ENCODE results near the gene DROSHA.

DROSHA gene

DNA sequence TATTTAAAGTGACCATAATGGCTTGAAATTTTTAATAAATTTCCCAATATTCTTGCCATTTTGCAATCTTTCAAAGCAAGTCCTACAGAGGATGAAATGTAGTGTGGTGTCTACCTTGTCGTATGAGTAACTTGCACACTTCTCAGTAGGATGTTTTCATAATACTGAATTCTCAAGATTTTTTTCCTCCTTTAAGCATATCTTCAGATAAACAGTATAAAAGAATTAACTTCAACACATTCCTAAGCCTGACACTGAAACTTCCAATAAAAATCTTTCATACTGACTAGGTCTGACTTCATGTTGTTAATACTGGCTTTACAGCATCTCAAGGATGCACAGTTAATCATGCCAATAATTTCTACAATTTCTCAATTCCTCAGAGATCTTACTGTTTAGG is 62.0 kb downstream of the DROSHA start:
- no peak for DNase-seq (ENCODE audit: low read depth in 2 of 2)

DNA sequence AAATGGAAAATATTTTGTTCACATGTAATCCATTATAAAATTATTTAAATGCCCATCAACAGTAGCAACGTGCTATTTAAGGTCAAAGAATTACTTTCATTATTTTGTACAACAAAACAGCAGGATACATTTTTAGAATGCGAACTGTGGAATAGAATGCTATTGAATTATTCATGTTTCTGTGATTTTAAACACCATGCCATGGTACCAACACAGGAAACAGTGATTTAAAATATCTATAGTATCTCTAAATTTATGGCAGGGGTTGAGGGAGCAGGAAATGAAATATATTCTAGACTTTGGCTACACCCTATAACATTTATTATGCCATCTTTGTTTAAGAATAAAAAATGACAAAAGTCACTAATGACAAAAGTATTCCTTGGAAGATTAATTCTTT is 62.4 kb downstream of the DROSHA start:
- DNase-seq (ENCODE audit: low read depth in 2 of 2) = no peak

DNA sequence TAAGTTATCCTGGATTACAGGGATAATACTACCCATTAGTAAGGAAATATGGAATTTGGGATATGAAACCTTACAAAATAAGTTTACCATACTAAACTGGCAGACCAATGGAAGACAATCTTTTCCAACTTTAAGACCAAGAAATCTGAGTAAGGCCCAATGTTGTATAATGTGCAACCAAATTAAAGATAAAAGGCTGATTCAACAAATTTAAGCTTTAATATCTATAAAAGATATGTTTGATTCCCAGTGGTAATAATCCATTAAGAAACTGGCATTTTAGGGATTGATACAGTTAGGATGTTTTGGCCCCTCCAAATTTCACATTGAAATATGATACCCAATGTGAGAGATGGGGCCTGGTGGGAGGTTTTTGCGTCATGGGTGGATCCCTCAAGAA is 66.6 kb downstream of the DROSHA start:
- no peak for DNase-seq (ENCODE audit: low read depth in 2 of 2)

DNA sequence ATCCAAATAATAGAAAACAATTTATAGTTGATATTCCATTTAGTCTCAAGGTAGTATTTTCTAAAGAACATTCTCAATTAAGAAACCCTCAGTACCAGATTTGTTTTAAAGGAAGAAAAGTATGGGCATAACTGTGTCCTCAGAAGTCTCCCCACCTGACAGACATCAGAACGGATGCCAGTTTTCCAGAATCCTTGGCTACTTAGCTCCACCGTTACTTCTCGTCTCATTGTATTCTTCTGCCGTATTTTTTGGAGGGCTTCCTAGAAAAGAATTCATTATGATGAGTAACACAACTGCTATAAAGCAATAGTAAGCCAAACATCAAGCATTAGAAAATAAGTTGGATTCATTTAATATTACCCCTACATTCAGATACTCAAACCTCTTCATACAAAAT is 67.8 kb downstream of the DROSHA start:
- no peak for DNase-seq (ENCODE audit: low read depth in 2 of 2)

DNA sequence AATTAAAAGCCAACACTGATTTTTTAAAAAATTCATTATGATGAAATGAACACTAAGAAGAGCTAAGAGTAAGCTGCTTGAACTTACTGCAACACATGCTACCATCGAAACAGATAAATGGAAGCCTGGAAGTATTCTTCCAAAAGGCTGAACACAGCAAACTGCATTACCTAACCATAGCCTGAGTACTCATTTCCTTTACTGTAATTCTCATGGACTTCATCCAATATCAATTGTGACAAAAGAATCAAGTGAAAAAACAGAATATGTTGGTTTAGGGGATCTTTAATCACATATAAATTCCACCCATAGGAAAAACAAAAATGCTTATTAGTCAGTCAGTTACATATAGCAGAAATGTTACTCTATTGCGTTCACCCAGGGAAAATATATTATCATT is 68.5 kb downstream of the DROSHA start:
- no peak for DNase-seq (ENCODE audit: low read depth in 2 of 2)

DNA sequence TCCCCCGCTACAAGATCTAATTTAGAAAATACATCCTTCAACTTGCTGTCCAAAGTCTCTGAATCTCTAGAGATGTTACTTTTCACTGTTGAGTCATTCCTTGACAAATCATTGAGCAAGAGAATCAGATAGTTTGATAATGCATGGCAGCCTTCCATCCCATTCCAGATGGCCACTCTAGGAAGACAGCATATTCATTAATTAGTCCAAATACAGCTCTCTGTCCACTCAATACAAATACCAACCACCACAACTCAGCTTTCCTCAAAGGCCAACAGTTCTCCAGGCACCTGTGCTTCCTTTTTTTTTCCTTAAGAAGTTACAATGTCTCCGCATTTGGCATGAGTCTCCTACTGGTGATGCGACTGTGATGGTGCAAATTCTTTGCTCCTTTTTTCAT is 72.3 kb downstream of the DROSHA start:
- no peak for DNase-seq (ENCODE audit: low read depth in 2 of 2)

DNA sequence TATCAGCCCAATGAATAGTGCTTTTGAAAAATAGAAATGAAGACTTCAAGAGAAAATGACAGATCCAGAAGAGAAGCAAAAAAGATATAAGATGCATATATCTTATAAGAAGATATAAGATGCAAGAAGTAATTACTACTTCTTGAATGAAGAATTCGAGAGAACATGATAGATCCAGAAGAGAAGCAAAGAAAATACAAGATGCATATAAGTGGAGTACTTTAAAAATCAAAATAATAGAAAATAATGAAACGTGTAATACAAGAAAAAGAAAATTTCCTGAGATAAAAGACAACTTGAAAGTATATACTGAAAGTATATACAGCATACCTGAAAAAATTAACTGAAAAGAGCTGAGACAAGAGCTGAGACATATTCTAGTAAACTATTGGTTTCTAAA is 76.7 kb downstream of the DROSHA start:
- no peak for DNase-seq (ENCODE audit: low read depth in 2 of 2)

DNA sequence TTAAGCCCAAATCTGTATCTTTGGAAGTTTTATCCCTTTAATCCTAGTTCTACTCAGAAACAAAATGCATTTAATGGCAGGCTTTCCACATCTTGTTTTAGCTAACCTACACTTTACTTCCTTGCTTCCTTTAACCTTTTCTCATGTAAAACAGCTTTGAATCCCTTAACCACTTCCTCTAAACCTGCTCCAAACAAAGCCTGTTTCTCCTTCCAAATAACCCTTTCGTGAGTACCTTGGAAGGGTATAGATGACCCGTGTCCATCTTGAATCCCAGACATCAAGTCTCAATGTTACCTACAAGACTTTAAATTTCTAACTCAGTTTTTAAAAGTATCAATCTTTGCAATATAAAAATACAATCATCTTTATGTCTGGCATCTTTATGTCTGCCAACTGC is 78.4 kb downstream of the DROSHA start:
- DNase-seq (ENCODE audit: low read depth in 2 of 2) = no peak

DNA sequence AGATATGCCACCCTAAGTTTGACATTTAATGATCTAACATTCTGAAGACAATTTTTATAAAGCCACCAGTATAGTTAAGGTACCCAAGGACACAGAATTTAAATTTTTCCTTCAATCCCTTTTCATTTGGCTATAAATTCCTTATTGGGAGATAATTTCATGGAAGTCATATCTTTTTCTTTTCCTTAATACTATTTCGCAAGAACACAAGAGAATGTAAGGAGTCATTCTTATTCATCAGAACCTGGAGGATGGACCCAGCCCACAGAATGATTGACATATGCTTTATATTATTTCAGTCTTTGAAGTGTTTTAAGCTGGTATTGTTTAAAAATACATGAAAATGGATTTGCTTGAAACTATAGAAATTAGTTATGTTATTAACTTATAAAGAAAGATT is 79.6 kb downstream of the DROSHA start:
- DNase-seq (ENCODE audit: low read depth in 2 of 2) = no peak

DNA sequence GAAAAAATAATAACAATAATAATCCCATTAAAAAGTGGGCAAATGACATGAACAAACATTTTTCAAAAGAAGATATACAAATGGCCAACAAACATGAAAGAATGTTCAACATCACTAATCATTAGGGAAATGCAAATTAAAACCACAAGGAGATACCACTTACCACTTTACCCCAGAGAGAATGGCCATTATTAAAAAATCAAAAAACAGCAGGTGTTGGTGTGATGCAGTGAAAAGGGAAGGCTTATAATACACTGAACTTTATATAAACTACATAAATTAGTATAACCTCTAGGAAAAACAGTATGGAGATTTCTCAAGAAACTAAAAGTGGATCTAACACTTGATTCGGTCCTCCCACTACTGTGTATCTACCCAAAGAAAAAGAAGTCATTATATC is 81.9 kb downstream of the DROSHA start:
- DNase-seq (ENCODE audit: low read depth in 2 of 2) = no peak

DNA sequence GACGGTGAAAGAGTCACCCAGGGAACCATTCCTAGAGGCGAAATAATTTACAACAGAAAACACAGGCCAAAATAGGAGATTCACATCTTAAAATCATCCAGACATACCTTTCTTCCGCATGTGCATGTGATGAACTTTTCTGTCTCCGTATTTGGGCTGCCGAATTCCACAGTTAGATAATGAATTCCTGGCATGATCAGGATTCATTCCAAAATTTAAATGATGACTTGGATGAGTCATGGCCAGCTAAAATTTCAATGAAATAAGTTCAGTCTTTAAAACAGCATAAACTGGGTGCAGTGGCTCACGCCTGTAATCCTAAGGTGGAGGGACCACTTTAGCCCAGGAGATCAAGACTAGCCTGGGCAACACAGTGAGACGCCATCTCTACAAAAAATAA is 82.7 kb downstream of the DROSHA start:
- no peak for DNase-seq (ENCODE audit: low read depth in 2 of 2)

DNA sequence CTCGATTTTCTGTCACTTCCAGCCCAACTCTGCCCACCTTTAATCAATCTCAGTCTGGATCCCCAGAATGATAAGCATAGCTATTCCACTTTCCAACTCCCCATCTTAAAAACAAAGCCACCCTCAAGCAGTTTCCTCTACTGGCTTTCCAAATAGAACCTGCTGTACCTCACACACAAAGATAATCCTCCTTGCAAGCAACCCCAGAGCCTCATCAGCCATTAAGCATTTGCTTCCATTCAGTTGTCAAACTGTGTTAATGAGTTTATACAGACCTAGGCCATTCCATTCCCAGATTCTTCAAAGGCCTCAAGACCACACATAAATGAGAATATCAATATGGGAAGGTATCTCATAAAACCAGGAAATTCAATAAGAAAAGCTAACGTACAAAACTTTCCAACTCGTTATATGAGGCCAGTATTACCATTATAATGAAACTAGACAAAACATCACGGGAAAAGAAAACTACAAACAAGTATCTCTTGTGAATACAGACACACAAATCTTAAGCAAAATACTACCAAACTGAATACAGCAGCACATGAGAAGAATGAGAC is 86.8 kb downstream of the DROSHA start:
- no peak for DNase-seq (ENCODE audit: low read depth in 2 of 2)

DNA sequence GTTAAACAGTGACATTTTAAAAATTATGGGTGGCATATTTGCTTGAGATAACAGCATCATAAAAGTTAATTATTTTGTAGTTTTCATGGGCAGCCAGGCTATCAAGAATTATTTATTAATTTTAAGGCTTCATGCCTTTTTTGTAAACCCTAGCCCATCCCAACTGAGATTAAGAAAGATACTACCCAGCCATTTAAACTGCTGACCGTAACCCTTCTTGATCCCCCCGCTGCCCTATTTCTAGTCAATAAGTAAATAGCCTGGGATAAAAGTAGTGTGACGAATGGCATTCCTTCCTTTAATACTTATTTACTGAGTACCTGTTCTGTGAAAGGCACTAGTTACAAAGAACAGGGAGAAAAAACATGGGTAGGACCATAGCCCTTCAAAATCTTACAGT is 88.3 kb downstream of the DROSHA start:
- DNase-seq (ENCODE audit: low read depth in 2 of 2) = no peak

DNA sequence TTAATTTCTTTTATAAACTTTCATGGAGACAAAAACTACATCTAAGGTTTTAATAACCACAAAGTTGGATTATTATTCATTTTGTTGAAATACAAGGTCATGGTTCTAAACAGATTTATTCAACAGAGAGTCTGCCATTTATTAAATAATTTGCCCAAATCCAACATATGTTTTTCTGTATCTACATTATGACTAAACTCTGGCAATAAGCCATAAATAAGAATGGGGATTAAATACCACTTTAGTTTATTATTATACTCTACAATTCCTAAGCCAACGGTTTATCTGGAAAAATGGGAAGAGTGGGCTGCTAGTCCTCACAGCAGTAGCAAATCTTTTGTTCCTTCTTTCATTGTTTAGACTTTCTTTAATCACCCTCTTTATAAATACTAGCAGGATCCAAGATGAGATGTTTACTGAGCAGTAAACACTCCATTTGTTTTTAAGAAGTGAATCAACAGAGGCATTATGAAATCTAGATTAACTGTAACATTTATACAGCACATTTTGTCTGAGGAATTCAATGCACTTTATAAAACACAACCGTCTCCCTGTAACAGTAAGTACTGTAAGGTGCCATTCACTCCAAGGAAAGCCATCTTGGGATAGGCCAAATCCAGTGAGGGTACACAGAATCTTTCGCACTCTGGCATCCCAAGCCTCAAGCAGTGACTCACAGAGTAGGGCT is 89.7 kb downstream of the DROSHA start:
- no peak for DNase-seq (ENCODE audit: low read depth in 2 of 2)

DNA sequence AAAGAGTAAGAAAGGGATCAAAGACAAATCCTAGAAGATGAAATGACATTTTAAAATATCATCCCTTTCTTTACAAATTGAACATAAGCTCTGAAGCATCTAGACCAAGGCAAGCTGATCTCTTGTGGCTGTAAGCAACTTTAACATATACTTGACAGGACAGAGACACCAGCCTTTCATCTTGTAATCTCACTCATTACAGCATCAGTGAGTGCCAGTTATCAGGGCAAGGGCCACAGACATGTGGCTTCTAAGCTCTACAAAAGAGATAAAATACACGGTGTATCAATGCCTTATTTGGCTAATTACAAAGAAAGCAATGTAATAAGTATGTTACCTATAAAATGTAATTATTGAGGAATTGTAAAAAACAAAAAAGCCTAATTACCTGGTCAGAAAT is 95.0 kb downstream of the DROSHA start:
- DNase-seq (ENCODE audit: low read depth in 2 of 2) = no peak

DNA sequence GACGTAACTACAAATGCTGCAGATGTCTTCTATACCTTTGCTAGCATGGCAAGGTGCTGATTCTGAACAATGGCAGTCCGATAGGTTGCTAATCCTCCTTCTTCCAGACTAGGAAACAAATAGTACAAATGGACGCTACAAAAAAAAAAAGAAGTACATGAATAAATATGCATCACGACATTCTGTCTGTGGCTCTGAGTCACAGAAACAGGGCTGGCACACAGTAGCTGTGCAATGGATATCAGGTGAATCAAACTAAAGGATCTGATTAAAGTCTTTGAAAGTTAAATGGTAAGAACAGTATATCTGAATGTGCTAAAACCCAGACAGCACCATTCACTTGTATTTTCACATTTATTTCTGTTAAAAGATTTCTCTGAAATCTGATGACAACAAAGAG is 96.2 kb downstream of the DROSHA start:
- DNase-seq (ENCODE audit: low read depth in 2 of 2) = no peak

DNA sequence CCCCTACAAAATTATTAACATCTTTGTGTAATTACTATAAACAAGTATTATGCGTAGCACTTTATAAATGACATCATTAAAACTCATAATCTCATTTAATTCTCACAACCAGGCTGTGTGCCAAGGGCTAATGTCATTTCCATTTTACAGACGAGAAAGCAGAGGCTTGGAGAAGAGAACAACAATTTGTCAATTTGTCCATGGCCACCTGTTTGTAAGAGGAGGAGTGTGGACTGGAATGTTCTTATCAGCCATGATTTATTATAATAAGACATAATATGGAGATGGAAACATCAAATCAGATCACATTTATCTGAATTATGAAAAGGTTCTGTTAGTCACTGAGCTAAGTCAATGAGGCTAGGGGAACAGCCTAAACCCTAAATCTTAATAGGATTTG is 97.0 kb downstream of the DROSHA start:
- DNase-seq (ENCODE audit: low read depth in 2 of 2) = no peak

DNA sequence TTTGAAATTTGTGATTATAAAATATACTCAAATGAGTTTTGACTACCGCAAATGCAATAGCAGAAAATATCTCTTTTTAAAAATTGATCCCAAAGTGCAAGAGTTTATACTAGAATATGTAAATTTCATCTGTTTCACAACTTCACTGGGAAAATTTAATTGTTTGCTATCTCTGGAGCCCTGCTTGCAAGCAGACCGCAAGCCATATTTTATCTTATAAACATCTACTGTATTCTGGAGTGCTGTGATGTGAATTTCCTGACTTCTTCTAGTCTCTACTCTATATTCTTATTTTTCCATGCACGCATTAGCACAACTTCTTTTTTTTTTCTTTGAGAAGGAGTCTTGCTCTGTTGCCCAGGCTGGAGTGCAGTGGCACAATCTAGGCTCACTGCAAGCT is 98.7 kb downstream of the DROSHA start:
- DNase-seq (ENCODE audit: low read depth in 2 of 2) = no peak

DNA sequence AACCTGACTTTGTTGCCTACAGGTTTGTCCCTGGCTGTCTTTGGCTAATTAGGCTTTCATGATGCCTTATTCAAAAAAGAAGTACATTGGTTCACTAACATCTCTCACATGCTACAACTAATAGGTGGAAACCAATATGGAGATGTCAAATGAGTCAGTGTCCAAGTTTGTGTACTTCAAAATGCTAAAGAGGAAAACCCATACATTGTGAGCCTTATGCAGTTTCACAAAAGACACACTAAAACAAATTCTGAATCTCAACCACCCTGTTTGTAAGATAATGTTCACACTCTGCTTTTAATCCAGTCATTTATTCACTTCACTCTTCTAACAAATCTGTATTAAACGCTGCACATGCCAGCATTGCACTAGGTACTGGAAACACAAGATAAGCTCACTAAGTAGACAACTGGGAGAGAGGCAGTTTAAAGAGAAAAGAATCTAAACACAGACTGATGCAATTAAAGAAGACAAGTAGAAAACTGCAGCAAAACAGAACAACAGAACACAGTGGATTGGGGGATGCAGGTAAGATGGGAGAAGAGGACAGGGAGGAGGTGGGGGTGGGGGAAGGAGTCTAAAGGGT is 104.1 kb downstream of the DROSHA start:
- no peak for DNase-seq (ENCODE audit: low read depth in 2 of 2)

DNA sequence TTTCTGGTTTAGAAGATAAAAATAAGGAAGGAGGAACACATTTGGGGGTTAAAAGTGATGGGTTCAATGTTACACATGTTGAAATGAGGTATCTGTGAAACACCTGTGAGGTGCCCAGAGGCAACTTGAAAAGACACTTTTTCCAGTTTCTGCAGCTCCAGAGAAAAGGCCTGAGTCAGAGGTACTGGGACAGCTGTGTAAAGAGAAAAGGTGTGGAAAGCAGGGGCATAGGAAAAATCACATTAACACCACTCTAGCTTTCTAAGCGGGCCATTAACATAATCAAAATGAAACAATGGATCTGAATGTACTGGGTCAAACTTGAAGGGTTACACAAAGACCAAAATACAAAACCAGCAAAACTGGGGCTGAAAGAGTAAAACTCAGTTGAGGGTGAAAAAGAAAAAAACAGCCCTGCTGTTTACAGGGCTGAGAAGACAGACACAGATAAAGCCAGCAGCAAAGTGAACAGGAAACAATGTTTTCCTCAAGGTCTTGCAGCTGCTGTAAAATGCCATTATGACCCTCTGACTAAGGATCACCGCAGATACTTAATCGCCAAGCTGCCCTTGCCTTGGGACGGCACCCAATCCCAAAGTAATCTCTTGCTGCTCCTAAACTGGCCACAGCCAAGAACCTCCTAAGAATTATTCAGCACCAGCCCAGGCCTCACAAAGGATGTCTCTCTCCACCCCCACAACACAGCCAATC is 104.7 kb downstream of the DROSHA start:
- no peak for DNase-seq (ENCODE audit: low read depth in 2 of 2)

DNA sequence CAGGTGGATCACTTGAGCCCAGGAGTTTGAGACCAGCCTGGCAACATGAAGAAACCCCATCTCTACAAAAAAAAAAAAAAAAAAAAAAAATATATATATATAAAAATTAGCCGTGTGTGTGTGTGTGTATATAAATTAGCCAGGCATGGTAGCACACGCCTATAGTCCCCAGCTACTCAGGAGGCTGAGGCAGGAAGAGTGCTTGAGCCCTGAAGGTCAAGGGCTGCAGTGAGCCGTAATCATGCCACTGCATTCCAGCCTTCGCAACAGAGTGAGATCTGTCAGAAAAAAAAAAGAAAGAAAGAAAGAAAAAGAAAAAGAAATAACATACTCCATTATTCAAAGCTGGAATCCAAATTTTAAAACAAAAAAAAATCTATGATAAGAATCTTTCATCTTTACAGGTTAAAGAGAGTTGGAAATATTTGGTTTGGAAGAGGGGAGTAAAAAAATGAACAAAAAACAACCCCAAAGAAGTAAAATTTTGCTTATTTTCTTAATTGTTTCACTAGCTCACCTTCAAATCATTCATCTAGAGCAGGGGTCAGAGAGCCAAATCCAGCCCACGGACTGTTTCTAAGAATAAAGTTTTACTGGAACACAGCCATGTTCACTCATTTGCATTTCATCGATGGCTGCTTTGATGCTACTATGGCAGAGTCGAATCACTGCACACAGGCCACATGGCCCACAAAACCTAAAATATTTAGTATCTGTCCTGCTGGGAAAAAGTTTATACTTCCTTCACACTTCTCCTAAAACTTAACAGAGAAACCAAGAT is 109.9 kb downstream of the DROSHA start:
- no peak for DNase-seq (ENCODE audit: low read depth in 2 of 2)

DNA sequence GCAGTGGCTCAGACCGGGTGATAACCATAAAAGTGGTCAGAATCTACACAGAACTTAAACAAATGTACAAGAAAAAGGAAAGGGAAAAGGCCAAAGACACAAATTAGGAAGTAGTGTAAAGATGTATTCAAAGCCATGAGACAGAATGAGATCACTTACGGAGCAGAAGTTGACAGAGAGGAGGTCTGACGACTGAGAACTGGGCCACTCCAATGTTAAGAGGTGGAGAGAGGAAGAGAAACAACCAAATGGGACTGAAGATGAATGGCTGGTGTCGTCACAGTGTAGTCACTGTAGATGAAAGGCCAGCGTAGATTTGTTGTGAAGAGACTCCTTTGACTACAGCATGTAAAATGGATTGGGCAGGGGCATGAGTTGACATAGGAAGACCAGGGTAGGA is 114.4 kb downstream of the DROSHA start:
- DNase-seq (ENCODE audit: low read depth in 2 of 2) = no peak
